GM06990 (cell line): ENCODE data around the gene ARHGAP22.

Experiments used
- DNase-seq: peaks from one replicate; pipeline ENCODE4 v3.0.0-alpha.2; 2011; ENCODE audit not compliant: insufficient read length; ENCODE audit errors: extremely low read depth
- H3K27me3 ChIP-seq: replicated peaks from 2 replicates; pipeline ENCODE4 v1.6.0; 2011; ENCODE audit warnings: low read length; ENCODE audit not compliant: control insufficient read depth, insufficient read depth
- H3K36me3 ChIP-seq: 2 replicates; pipeline ENCODE4 v1.5.1; 2011; ENCODE audit warnings: low read length; ENCODE audit not compliant: control insufficient read depth, insufficient read depth
- H3K4me3 ChIP-seq: replicated peaks from 2 replicates; pipeline ENCODE4 v1.5.1; 2011; ENCODE audit warnings: low read depth, mild to moderate bottlenecking, control low read depth, low read length
- CTCF ChIP-seq: IDR thresholded peaks from 2 replicates; pipeline ENCODE4 v1.5.1; 2011; ENCODE audit warnings: low read length, control low read depth, mild to moderate bottlenecking, inconsistent platforms; ENCODE audit not compliant: insufficient read depth, poor library complexity, severe bottlenecking

Gene ARHGAP22

GRCh38 chr10:48459270-48460150 is 145.4 kb downstream of the ARHGAP22 start:
- DNase-seq = no peak
- Histone ChIP-seq H3K36me3 (no peaks in the 10 kb centered on the region), H3K4me3 (no peak overlapping the region), H3K27me3 (no peaks in the 10 kb centered on the region; the same call in 1 of the 2 replicates)
- TF ChIP-seq CTCF = no peak

- TF ChIP-seq CTCF = no peak
- DNase-seq = no peak
- Histone ChIP-seq H3K27me3 (no peaks in the 10 kb centered on the region; the same call in 1 of the 2 replicates), H3K36me3 (no peaks in the 10 kb centered on the region), H3K4me3 (no peak overlapping the region)
These were observed 146.2 kb downstream of the ARHGAP22 start for GRCh38 chr10:48458662-48459048.

- H3K36me3 ChIP-seq = no peaks in the 10 kb centered on the region
- no peak for TF ChIP-seq CTCF
- no peak for DNase-seq
- H3K27me3 ChIP-seq = no peaks in the 10 kb centered on the region; the same call in 1 of the 2 replicates
- H3K4me3 ChIP-seq = no peak overlapping the region
These were observed 146.8 kb downstream of the ARHGAP22 start for GRCh38 chr10:48457949-48458661.

GRCh38 chr10:48456808-48457761 is 147.8 kb downstream of the ARHGAP22 start:
- DNase-seq = no peak
- TF ChIP-seq CTCF = no peak
- Histone ChIP-seq H3K36me3 (no peaks in the 10 kb centered on the region), H3K4me3 (no peak overlapping the region), H3K27me3 (no peaks in the 10 kb centered on the region; the same call in 1 of the 2 replicates)

GRCh38 chr10:48456361-48456804 is 148.5 kb downstream of the ARHGAP22 start:
- Histone ChIP-seq H3K4me3 (no peak overlapping the region), H3K27me3 (no peaks in the 10 kb centered on the region; the same call in 1 of the 2 replicates), H3K36me3 (no peaks in the 10 kb centered on the region)
- no peak for TF ChIP-seq CTCF
- no peak for DNase-seq
